Fibroblast of mammary gland (primary cell): ENCODE results near the gene ZNF254.

Experiments
- DNase-seq: peaks from one replicate; pipeline ENCODE4 v3.0.0-alpha.2; 2010; ENCODE audit warnings: low read depth
- H3K4me3 ChIP-seq: 2 replicates; pipeline ENCODE4 v1.5.1; 2011; ENCODE audit warnings: low read depth, mild to moderate bottlenecking, low read length, moderate library complexity; ENCODE audit not compliant: control insufficient read depth
- CTCF ChIP-seq: conservative IDR thresholded peaks from 2 replicates; pipeline ENCODE4 v1.5.1; 2011; ENCODE audit warnings: low read depth, low read length, inconsistent platforms; ENCODE audit not compliant: control insufficient read depth, insufficient read depth

The ZNF254 gene

GRCh38 chr19:24060687-24061356 lies 26.2 kb upstream of the ZNF254 start:
- TF ChIP-seq CTCF = no peak
- DNase-seq = peak; percentile 59
- no peak overlapping the region for H3K4me3 ChIP-seq

- DNase-seq = peak; percentile 37
- TF ChIP-seq CTCF = no peak
Measured at GRCh38 chr19:24062190-24062589, 24.8 kb upstream of the ZNF254 start.

GRCh38 chr19:24063295-24063694 lies 23.7 kb upstream of the ZNF254 start:
- DNase-seq = no peak
- no peak overlapping the region for H3K4me3 ChIP-seq
- no peak for TF ChIP-seq CTCF

More at GRCh38 chr19:24062190-24062589, 24.8 kb upstream of the ZNF254 start:
- no peak overlapping the region for H3K4me3 ChIP-seq

GRCh38 chr19:24064175-24064574 lies 22.8 kb upstream of the ZNF254 start:
- DNase-seq = no peak
- H3K4me3 ChIP-seq = no peak overlapping the region
- no peak for TF ChIP-seq CTCF

GRCh38 chr19:24065243-24065642 lies 21.7 kb upstream of the ZNF254 start:
- H3K4me3 ChIP-seq = no peak overlapping the region
- no peak for DNase-seq
- no peak for TF ChIP-seq CTCF

- TF ChIP-seq CTCF = no peak
- no peak overlapping the region for H3K4me3 ChIP-seq
- DNase-seq = no peak
Measured at GRCh38 chr19:24065865-24066604, 21.0 kb upstream of the ZNF254 start.
